Non-pigmented ciliary epithelial cell (primary cell): ENCODE measurements around the gene SH3PXD2A.

Experiments used
- DNase-seq: peaks from one replicate; pipeline ENCODE4 v3.0.0-alpha.2; 2010; ENCODE audit warnings: low read depth

The SH3PXD2A gene

GRCh38 chr10:103603382-103603781 lies 252.0 kb downstream of the SH3PXD2A start:
- no peak for DNase-seq

- DNase-seq = no peak
These were observed 252.6 kb downstream of the SH3PXD2A start for GRCh38 chr10:103602852-103603155.

GRCh38 chr10:103602028-103602851 lies 253.1 kb downstream of the SH3PXD2A start:
- DNase-seq = no peak

DNA sequence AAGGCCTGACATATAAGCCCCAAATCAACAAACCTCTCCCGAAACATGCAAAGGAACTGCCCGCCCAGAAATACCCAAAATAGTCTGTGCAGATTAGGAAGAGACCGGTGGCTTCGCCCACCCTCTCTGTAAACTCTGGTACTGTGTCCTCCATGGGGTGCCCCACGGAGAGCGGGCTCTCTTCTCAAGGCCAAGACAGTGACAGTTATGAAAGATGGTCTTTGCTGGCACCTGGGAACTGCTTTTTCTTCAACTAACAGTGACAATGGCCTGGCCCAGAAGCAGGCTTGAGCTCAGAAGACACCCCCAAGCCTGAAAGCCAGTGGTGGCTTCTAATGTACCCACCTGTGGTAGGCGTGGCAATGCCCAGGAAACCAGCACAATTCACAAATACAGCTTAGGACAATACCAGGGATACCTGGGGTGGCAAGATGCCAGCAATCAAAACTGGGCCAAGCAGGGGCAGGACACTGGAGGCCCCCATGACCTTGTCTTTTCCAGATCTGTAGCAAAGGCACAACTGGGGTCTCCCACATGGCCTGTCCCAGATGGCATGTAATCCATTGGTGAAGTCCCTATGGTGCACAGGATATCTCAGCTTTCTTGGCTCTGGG lies 254.3 kb downstream of the SH3PXD2A start:
- DNase-seq = no peak

- DNase-seq = no peak
These were observed 255.1 kb downstream of the SH3PXD2A start for GRCh38 chr10:103600325-103600724.

GRCh38 chr10:103599907-103600306 lies 255.5 kb downstream of the SH3PXD2A start:
- DNase-seq = no peak

GRCh38 chr10:103599211-103599610 lies 256.2 kb downstream of the SH3PXD2A start:
- DNase-seq = no peak

GRCh38 chr10:103598654-103599115 lies 256.7 kb downstream of the SH3PXD2A start:
- no peak for DNase-seq

GRCh38 chr10:103597003-103597402 lies 258.4 kb downstream of the SH3PXD2A start:
- no peak for DNase-seq

- DNase-seq = no peak
These were observed 259.2 kb downstream of the SH3PXD2A start for GRCh38 chr10:103595933-103596726.

DNA sequence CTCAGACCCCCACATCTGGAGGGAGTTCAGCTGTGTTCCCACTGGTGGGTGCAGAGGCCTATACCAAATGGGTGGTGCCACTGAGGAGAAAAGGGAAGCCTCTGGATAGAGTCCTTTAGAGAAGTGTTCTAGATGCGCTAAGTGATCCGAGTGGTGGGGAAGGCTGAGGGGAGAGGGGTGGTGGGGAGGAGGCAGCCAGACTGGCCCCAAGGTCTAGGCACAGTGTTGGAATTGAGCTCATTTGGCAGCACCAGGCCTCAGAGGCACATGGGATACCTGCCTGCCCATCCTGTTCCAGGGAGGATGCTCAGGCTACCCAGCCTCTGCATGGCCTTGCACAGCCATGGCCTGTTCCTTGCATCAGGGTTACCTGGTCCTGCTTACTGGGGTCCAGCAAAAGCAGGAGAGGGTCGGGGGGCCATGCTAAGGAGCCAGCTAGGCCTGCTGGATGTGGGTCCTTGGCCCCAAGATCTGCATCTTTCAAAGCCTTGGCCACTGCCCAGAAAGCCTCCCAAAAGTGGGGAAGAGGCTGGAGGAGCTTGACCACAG lies 262.3 kb downstream of the SH3PXD2A start:
- no peak for DNase-seq

DNA sequence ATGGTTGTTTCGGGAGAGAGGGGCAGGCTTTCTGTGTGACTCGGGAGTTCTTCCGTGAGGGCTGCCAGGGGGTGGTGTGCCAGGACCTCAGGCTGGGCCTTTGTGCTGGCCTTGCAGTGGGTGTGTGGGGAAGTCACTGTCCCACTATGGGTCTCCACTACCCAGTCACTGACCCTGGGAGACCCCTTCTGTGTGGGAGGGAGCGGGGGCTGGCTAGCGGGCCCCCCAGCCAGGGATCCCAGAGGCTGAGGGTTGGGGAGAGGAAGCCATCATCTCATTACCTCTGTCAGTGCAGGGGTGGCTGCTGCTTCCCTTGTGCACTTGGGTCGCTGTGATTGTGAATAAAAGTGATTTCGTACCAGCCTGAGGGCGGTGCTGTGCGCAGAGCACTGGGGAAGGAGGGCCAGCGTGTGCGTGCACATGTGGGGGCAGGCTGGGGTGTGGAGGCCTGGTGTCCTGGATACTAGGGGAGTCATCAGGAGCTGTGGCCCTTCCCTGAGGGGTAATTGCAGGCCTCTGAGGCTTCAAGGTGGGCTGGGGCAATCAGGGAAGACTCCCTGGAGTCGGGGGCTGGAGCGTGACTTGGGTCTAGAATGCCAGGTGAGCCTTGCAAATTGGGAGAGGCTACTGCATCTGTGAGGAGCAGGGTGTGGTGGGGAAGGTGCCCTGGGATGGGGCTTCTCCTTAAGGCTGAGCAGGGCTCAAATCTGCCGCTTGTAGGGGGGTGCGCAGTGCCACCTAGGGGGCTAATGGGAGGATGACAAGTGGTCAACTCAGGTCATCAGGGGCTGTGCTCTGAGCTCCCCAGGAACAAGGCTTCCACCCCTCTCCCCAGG lies 263.0 kb downstream of the SH3PXD2A start:
- no peak for DNase-seq

DNA sequence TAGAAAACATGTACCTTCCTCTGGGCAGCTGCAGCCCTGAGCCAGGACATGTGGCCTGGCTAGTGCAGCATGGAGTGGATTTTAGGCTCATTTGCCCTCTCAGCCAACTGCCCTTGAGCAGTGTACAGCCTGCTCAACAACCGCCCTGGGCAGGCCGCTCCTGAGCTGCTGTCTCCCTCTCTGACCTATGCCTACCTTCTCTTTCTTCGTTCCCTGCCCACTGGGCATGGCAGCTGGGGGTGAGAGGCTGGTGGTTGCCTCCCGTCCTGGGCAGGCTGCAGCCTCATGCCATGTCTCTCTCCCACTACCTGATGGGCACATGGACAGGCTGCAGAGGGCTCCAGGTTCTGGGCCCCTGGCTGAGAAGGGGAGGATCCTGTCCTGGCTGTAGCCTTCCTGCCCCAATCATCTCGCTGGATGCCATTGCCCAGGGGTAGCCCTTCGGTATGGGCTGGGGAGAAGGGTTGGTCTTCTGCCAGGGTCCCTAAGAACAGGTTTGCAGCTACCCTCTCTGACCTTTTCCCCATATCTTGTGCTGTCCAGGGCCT lies 264.6 kb downstream of the SH3PXD2A start:
- no peak for DNase-seq

- DNase-seq = no peak
These were observed 265.3 kb downstream of the SH3PXD2A start for GRCh38 chr10:103590060-103590459.

- no peak for DNase-seq
These were observed 266.2 kb downstream of the SH3PXD2A start for GRCh38 chr10:103589074-103589630.

DNA sequence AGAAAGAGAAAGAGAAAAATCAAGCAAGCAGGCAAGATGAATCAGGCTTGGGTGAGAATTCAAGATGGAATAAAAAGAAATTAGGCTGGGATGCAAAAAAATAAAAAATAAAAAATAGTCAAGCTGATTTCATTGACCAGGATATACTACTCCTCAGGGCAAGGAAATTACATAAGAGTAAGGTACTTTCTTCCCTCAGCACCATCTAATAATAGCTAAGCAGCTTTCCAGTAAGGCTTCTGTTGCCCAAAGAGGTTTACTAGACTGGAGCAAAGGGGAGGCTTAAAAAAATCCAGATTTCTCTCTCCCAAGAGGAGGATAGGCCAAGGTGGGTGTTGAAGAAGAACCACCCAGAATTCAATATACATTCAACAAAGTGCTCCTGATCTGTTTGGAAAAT lies 268.3 kb downstream of the SH3PXD2A start:
- DNase-seq = no peak

DNA sequence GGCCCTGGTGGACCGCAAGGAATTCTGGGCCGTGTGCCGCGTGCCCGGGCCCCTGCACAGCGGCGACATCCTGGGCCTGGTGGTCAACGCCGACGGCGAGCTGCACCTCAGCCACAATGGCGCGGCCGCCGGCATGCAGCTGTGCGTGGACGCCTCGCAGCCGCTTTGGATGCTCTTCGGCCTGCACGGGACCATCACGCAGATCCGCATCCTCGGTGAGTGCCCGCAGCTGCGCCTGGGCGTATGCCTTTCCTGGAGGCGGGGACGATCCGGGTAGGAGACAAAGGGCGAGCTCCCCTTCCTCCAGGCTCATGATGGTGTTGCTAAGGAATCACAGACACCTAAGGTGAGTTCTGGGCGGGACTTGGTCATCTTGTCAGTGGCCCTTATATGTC lies 270.4 kb downstream of the SH3PXD2A start:
- no peak for DNase-seq

DNA sequence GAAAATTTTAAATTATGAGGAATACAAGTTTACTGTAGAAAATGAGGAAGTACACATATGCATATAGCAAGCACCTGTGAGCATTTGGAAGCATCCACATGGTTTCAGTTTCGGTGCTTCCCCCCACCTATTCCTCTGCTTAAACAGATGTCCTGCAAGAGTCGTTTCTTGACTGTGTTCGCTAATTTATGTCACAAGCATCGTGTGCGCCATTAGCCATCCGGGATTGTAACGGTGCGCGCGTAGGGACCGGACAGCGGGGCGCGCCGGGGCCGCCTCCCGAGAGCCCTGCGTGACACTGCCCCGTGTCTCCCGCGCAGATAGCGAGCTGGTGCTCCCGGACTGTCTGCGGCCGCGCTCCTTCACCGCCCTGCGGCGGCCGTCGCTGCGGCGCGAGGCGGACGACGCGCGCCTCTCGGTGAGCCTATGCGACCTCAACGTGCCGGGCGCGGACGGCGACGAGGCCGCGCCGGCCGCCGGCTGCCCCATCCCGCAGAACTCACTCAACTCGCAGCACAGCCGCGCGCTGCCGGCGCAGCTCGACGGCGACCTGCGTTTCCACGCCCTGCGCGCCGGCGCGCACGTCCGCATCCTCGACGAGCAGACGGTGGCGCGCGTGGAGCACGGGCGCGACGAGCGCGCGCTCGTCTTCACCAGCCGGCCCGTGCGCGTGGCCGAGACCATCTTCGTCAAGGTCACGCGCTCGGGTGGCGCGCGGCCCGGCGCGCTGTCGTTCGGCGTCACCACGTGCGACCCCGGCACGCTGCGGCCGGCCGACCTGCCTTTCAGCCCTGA lies 271.0 kb downstream of the SH3PXD2A start:
- no peak for DNase-seq

GRCh38 chr10:103583871-103584215 lies 271.5 kb downstream of the SH3PXD2A start:
- DNase-seq = no peak
